GM12872 (cell line): ENCODE measurements around the gene HNMT.

Experiments
- CTCF ChIP-seq: IDR thresholded peaks from 3 replicates; pipeline ENCODE4 v1.5.1; 2011; ENCODE audit warnings: low read depth, mild to moderate bottlenecking, low read length, moderate library complexity; ENCODE audit not compliant: insufficient read depth

HNMT gene

DNA sequence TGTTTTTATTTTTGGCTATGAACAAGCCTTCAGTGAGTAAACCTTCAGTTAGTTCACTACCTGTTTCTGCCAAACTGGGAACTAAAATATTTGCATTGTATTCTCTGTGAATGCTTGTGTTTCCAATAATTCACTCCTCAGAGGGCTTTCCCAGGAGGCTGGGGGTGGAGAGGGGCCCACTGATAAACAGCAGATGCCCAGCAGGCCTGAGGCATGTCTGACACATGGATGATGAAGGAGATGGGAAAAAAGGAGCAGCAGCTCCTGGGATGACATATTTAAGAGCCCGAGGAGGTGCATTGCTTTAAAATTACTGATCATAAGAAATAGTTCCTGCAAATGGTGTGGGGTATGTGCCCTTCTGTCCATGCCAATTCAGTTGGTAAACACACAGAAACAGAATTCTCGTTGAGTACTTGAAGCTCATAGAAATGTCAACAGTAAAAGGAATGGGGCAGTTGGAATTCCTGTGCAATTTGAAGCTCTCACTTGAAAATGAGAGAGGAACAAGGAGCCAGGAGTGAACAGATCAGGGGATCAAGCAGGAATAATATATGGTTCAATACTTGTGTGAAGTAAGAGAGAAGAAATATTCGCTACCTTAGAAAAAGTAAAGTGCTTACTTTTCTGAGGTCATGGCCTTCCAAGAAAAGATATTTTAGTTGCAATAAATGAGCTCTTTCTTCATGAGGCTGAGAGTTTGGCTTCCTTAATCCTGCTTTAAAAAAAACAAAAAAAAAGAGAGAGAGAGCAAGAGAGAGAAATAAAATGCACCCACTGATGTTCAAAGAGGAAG, 22.0 kb upstream of the HNMT start:
- TF ChIP-seq CTCF, result no peak

DNA sequence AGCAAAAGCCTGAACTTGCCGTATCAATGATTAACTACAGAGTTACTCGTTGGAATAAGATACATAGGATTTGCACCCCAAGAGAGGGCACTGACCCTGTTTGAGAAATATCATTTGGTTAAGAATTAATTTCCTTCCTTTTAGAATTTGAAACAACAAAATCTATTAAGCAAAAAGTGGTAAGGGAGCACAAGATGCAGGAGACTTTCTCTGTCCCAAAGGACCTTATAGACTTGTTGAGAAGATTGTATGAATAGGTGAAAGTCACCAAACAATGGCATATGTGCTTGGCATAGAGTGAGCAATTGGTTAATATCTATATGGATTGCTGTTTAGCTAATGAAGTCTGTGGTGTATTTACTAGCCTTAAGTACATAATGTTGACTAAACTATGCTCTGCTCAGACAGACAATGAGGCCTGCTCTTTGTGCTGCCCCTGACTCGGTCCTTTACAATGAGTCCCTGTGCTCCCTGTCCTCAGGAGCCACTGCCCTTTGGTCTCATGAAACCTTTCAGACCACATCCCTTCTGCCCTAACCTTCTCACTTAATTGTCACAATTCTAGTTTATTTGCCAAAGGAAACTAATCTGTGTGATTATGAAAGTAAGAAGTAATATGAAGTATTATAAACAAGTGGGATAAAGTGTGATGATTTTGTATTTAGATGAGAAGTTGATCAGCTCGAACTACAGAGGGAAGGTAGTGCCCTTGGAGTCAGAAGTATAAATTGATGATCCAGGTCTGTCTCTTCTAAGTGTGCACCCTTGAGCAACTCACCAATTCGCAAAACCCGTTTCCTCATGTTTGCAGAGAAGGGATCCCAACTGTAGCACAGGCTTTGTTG, 21.2 kb upstream of the HNMT start:
- TF ChIP-seq CTCF, result no peak

DNA sequence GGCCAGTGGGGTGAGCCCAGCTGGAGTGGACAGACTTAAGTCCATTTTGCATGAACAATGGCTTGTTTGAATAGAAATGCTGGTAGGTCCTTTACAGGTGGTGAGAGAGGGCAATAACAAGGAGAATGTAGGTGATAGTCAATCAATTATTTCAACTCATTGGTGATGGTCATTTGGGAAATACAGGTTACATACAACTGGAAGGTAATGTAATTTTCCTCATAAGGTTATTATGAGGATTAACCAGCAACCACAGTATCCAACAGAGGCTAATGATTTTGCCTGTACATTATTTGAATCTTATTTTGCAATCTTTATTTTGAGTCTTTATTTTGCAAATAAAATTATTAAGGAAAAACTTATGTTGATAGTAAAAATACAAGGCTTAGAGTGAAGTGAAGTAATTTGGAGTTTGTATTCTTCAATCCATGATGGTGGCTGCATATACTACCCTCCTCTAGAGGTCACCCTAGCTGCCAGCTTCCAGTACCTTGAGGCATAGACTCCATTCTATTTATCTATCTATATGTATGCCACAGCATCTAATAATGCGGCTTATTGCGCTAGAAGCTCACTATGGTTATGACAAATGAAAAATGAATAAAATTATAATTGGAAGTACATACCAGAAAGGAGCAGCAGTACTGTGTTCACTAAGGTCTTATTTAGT, 20.5 kb upstream of the HNMT start:
- peak; percentile 26; the same call in 1 of the 3 replicates for TF ChIP-seq CTCF

- TF ChIP-seq CTCF, result no peak
Observed at GRCh38 chr2:137944714-137945113, 19.6 kb upstream of the HNMT start.

DNA sequence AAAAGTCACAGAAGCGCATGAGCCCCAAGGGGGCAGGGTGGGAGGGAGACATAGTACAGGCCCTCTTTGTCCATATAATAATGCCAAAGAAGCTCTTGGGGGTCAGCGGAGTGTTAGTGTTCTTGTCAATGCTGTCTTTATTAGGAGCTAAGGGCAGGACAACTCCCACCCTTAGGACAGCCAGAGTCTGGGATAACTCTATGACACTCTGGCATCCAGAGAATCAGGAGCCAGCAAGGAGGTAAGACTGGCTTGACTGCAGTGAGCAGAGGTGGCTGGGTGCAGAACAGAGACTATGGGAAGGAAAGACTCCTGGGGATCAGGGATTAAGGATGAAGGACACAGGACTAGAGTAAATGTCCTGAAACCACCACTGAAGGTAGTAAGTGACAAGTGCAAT, 19.0 kb upstream of the HNMT start:
- TF ChIP-seq CTCF, result no peak

DNA sequence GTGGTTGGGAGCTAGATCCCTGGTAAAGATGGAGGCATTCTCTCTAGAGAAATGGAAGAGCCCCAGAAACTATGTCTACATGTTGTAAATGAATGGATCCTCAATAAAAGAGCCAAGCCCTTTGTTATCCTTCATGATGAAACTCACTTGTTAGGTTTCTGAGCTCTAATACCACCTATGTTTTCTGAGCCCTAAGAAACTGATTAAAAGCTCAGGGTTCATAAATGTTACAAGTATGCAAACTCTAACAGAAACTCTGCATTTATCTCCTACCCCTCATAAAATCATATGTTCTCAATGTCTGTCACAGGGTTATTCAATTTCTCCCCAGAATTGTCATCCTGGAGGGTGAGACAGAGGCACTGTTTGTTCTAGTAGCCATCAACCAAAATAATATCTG, 18.0 kb upstream of the HNMT start:
- TF ChIP-seq CTCF, result no peak
